Measurements from ENCODE around the gene C1R. TPM values are rescaled to one million over a fixed set of nuclear protein-coding genes. Genes with fewer than 3 reads are reported as not detected.

Gene C1R
- total RNA-seq, 1 experiment from 2014 or later = 9.6 TPM

DNA sequence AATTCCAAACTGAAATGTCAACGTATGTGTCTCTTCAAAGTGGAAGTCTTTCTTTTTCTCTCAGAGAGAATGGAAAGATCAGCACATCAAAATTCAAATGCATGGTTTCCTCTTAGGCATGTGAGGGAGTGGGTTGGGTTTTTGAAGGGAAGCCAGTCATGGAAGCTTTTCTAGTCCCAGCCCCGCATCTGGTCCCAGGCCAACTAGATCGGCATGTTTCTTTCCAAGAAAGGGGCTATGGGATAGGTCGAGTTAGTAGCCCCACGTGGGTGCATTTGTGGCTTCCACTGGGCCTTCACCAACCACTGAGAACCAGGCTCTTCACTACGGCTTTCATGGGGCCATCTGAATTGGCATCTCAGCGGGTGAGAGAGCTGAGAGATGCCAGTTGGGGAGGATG lies 25.1 kb downstream of the C1R start:
- Histone ChIP-seq H3K27ac (ENCODE audit: low read length) (no peak overlapping the region), H3K4me1 (ENCODE audit: insufficient read depth, low read length) (no peaks in the 10 kb centered on the region)
- CTCF ChIA-PET = no interaction called here

DNA sequence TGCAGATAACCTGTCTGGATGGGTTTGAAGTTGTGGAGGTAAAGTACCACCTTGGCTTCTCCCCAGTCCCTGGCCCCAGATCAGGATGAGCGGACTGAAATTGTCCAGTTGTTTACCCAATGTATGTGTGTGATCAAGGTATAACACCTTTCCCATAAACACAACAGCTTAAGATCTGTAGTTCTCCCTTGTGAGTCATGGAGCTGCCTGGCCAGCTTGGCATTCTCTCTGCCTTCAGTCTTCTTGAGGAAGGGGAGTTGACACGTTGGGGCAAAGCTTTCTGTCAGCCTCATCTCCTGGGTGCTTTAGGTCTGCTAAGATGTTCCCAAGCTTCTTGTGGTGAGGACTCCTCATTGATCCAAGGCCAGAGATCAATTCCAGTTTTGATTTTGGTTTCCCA lies 25.6 kb downstream of the C1R start:
- ATAC-seq (no peak), DNase-seq (no peak)
- no peaks in the 10 kb centered on the region for H3K79me2 ChIP-seq (ENCODE audit: low read length)
- no peaks in the 10 kb centered on the region for H4K20me1 ChIP-seq (ENCODE audit: low read length)
- H3K36me3 ChIP-seq (ENCODE audit: low read depth, low read length) = no peaks in the 10 kb centered on the region
- ChIA-PET POLR2A (ENCODE audit: unreplicated experiment) (no interaction called here), CTCF (no interaction called here)
- no peak overlapping the region for H3K4me2 ChIP-seq (ENCODE audit: low read length)
- H3K9me2 ChIP-seq (replicated peaks; ENCODE audit: low read length) = no peaks in the 10 kb centered on the region
- peaks cover 20% of the 10 kb centered on the region; the same call in 1 of the 2 replicates for H3K27me3 ChIP-seq (ENCODE audit: low read length)
- no peaks in the 10 kb centered on the region for H3F3A ChIP-seq (ENCODE audit: low read length, unreplicated experiment)
- H3K9me3 ChIP-seq (ENCODE audit: low read length) = no peaks in the 10 kb centered on the region
- no peak overlapping the region for H3K27ac ChIP-seq (ENCODE audit: low read length)
- no peak overlapping the region for H3K4me3 ChIP-seq (ENCODE audit: low read length)
- BruUV-seq (replicated peaks) = no TSS peak
- no peak overlapping the region for H2AFZ ChIP-seq (ENCODE audit: low read length)
- no peak overlapping the region for H3K9ac ChIP-seq (ENCODE audit: low read length)
- TF ChIP-seq, protein P1, sequence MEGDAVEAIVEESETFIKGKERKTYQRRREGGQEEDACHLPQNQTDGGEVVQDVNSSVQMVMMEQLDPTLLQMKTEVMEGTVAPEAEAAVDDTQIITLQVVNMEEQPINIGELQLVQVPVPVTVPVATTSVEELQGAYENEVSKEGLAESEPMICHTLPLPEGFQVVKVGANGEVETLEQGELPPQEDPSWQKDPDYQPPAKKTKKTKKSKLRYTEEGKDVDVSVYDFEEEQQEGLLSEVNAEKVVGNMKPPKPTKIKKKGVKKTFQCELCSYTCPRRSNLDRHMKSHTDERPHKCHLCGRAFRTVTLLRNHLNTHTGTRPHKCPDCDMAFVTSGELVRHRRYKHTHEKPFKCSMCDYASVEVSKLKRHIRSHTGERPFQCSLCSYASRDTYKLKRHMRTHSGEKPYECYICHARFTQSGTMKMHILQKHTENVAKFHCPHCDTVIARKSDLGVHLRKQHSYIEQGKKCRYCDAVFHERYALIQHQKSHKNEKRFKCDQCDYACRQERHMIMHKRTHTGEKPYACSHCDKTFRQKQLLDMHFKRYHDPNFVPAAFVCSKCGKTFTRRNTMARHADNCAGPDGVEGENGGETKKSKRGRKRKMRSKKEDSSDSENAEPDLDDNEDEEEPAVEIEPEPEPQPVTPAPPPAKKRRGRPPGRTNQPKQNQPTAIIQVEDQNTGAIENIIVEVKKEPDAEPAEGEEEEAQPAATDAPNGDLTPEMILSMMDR (conservative IDR thresholded peaks at IDR 0.05; ENCODE audit: low read depth, low read length) = no peak
- no peak for TF ChIP-seq EZH2phosphoT487 (IDR thresholded peaks at IDR 0.05; ENCODE audit: borderline replicate concordance, low read length)
- no peak for TF ChIP-seq EZH2 (IDR thresholded peaks at IDR 0.05; ENCODE audit: low read length, unreplicated experiment)
- intact Hi-C loops (cut with micrococcal nuclease) = no loop called here
- H3K4me1 ChIP-seq (ENCODE audit: insufficient read depth, low read length) = no peaks in the 10 kb centered on the region

More for the DNA sequence above, 25.1 kb downstream of the C1R start:
- intact Hi-C loops (cut with micrococcal nuclease) = no loop called here
- Histone ChIP-seq H3K36me3 (ENCODE audit: low read depth, low read length) (no peaks in the 10 kb centered on the region), H3K9ac (ENCODE audit: low read length) (no peak overlapping the region), H3K4me3 (ENCODE audit: low read length) (no peak overlapping the region), H3K4me2 (ENCODE audit: low read length) (no peak overlapping the region), H3F3A (ENCODE audit: low read length, unreplicated experiment) (no peaks in the 10 kb centered on the region), H4K20me1 (ENCODE audit: low read length) (no peaks in the 10 kb centered on the region), H3K9me3 (ENCODE audit: low read length) (no peaks in the 10 kb centered on the region), H2AFZ (ENCODE audit: low read length) (no peak overlapping the region), H3K27me3 (ENCODE audit: low read length) (peaks cover 20% of the 10 kb centered on the region; the same call in 1 of the 2 replicates), H3K9me2 (replicated peaks; ENCODE audit: low read length) (no peaks in the 10 kb centered on the region), H3K79me2 (ENCODE audit: low read length) (no peaks in the 10 kb centered on the region)
- POLR2A ChIA-PET (ENCODE audit: unreplicated experiment) = no interaction called here
- no peak for ATAC-seq
- TF ChIP-seq, protein P1 (conservative IDR thresholded peaks at IDR 0.05; ENCODE audit: low read depth, low read length) = no peak
- TF ChIP-seq EZH2 (IDR thresholded peaks at IDR 0.05; ENCODE audit: low read length, unreplicated experiment) = no peak
- TF ChIP-seq EZH2phosphoT487 (IDR thresholded peaks at IDR 0.05; ENCODE audit: borderline replicate concordance, low read length) = no peak
- BruUV-seq (replicated peaks) = no TSS peak
- no peak for DNase-seq

DNA sequence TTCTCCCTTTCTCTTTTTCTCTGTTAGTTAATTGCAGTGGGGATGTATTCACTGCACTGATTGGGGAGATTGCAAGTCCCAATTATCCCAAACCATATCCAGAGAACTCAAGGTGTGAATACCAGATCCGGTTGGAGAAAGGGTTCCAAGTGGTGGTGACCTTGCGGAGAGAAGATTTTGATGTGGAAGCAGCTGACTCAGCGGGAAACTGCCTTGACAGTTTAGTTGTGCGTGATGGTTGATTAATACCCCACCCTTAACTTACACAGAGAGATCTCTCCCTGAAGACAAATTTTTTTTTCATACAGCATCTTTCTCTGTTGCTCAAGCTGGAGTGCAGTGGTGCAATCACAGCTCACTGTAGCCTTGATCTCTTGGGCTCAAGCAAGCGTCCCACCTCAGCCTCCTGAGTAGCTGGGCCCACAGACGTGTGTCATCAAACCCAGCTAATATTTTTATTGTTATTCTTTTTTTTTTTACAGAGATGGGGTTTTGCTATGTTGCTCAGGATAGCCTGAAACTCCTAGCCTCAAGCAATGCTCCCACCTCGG lies 27.1 kb downstream of the C1R start:
- no peak overlapping the region for H3K4me3 ChIP-seq (ENCODE audit: low read length)
- no TSS peak for BruUV-seq (replicated peaks)
- TF ChIP-seq, protein P1 (conservative IDR thresholded peaks at IDR 0.05; ENCODE audit: low read depth, low read length) = no peak
- no peak for TF ChIP-seq EZH2phosphoT487 (IDR thresholded peaks at IDR 0.05; ENCODE audit: borderline replicate concordance, low read length)
- TF ChIP-seq EZH2 (IDR thresholded peaks at IDR 0.05; ENCODE audit: low read length, unreplicated experiment) = no peak
- no peaks in the 10 kb centered on the region for H3K9me3 ChIP-seq (ENCODE audit: low read length)
- H3K36me3 ChIP-seq (ENCODE audit: low read depth, low read length) = no peaks in the 10 kb centered on the region
- H3K27ac ChIP-seq (ENCODE audit: low read length) = no peak overlapping the region
- H3K4me1 ChIP-seq (ENCODE audit: insufficient read depth, low read length) = 0 out of 2 replicates have a peak, but pooled peaks cover 2% of the 10 kb centered on the region
- intact Hi-C loops (cut with micrococcal nuclease) = no loop called here
- no peak for ATAC-seq
- ChIA-PET POLR2A (ENCODE audit: unreplicated experiment) (no interaction called here), CTCF (no interaction called here)
- H3K4me2 ChIP-seq (ENCODE audit: low read length) = no peak overlapping the region
- no peaks in the 10 kb centered on the region for H3K79me2 ChIP-seq (ENCODE audit: low read length)
- no peaks in the 10 kb centered on the region for H4K20me1 ChIP-seq (ENCODE audit: low read length)
- H3K9ac ChIP-seq (ENCODE audit: low read length) = no peak overlapping the region
- no peaks in the 10 kb centered on the region for H3F3A ChIP-seq (ENCODE audit: low read length, unreplicated experiment)
- peaks cover 20% of the 10 kb centered on the region; the same call in 1 of the 2 replicates for H3K27me3 ChIP-seq (ENCODE audit: low read length)
- no peaks in the 10 kb centered on the region for H3K9me2 ChIP-seq (replicated peaks; ENCODE audit: low read length)
- DNase-seq = no peak
- no peak overlapping the region for H2AFZ ChIP-seq (ENCODE audit: low read length)
